Smooth muscle cell (in vitro differentiated cells): ENCODE data around the gene SYNJ2. TPM values are rescaled to one million over a fixed set of nuclear protein-coding genes. Genes with fewer than 3 reads are reported as not detected.

ENCODE experiments used
- DNase-seq: peaks from one replicate; lab custom pipeline; 2025; ENCODE audit not compliant: unreplicated experiment; lab: John Stamatoyannopoulos, UW
- H2AFZ ChIP-seq: fragments of 200-600 bp; sonication (generic); 2 replicates; pipeline ENCODE4 v1.6.0; 2016; ENCODE audit warnings: antibody characterized with exemption, low read depth, mild to moderate bottlenecking
- H3F3A ChIP-seq: fragments of 200-600 bp; sonication (generic); 2 replicates; pipeline ENCODE4 v1.6.0; 2017; ENCODE audit warnings: antibody characterized with exemption, low read depth
- H3K27ac ChIP-seq: fragments of 200-600 bp; sonication (generic); 2 replicates; pipeline ENCODE4 v1.5.1; 2016; ENCODE audit warnings: low read depth, mild to moderate bottlenecking
- H3K27me3 ChIP-seq: fragments of 200-600 bp; sonication (generic); 2 replicates; pipeline ENCODE4 v1.6.1; 2016; ENCODE audit warnings: low read depth, mild to moderate bottlenecking
- H3K36me3 ChIP-seq: fragments of 200-600 bp; sonication (generic); 2 replicates; pipeline ENCODE4 v1.5.1; 2016; ENCODE audit warnings: low read depth
- H3K4me1 ChIP-seq: fragments of 200-600 bp; sonication (generic); 2 replicates; pipeline ENCODE4 v1.5.1; 2016; ENCODE audit warnings: low read depth
- H3K4me2 ChIP-seq: fragments of 200-600 bp; sonication (generic); 2 replicates; pipeline ENCODE4 v1.6.0; 2016; ENCODE audit warnings: mild to moderate bottlenecking
- H3K4me3 ChIP-seq: fragments of 200-600 bp; sonication (generic); 2 replicates; pipeline ENCODE4 v1.5.1; 2016; ENCODE audit warnings: mild to moderate bottlenecking
- H3K79me2 ChIP-seq: fragments of 200-600 bp; sonication (generic); 2 replicates; pipeline ENCODE4 v1.6.0; 2016; ENCODE audit warnings: low read depth, mild to moderate bottlenecking
- H3K9ac ChIP-seq: fragments of 200-600 bp; sonication (generic); 2 replicates; pipeline ENCODE4 v1.6.0; 2016; ENCODE audit warnings: low read depth
- H3K9me3 ChIP-seq: fragments of 200-600 bp; sonication (generic); replicated peaks from 2 replicates; pipeline ENCODE4 v1.5.1; 2016; ENCODE audit warnings: low read depth
- H4K20me1 ChIP-seq: fragments of 200-600 bp; sonication (generic); 2 replicates; pipeline ENCODE4 v1.6.0; 2016; ENCODE audit warnings: low read depth
- WGBS: methylation state at CpG from one replicate; pipeline ENCODE4 v1.1.7; 2016; ENCODE audit warnings: low lambda C conversion rate; 5-methylcytosine and 5-hydroxymethylcytosine counted together
- polyA plus RNA-seq: library from polyadenylated mRNA; unstranded; fragments of >200 nt; fragmentation: Nextera tagmentation; extraction: Ambion mirVana; gene quantifications from 2 replicates; pipeline ENCODE4 v1.2.1, GENCODE V29; 2016
- total RNA-seq: library from RNA; depleted of rRNA; stranded (reverse); fragments of >200 nt; gene quantifications from 2 replicates; pipeline ENCODE4 v1.2.3, GENCODE V29; 2014
- TF ChIP-seq, protein P1 (sequence below): fragments of 200-600 bp; sonication (generic); IDR thresholded peaks from 2 replicates; pipeline ENCODE4 v1.5.1; 2017; ENCODE audit warnings: borderline replicate concordance, mild to moderate bottlenecking, antibody characterized with exemption; ENCODE audit not compliant: insufficient read depth, poor library complexity, severe bottlenecking

The SYNJ2 gene
- total and polyA plus RNA-seq, 2 experiments from 2014 or later: 6.0 to 6.1 TPM

DNA sequence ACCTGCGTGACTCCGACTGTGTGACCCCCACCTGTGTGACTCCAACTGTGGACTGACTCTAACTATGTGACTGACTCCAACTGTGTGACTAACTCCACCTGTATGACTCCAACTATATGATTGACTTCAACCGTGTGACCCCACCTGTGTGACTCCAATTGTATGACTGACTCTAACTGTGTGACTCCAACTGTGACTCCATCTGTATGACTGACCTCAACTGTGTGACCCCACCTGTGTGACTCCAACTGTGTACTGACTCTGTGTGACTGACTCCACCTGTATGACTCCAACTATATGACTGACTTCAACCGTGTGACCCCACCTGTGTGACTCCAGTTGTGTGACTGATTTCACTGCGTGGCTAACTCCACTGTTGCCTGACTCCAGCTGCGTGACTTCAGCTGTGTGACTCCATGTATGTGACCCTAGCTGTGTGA is 38.6 kb downstream of the SYNJ2 start:
- Histone ChIP-seq H2AFZ (no peak overlapping the region), H4K20me1 (no peaks in the 10 kb centered on the region), H3K36me3 (no peaks in the 10 kb centered on the region), H3K9me3 (no peaks in the 10 kb centered on the region), H3K27ac (no peak overlapping the region), H3K4me1 (no peaks in the 10 kb centered on the region), H3K4me3 (no peak overlapping the region), H3K79me2 (peaks cover 8% of the 10 kb centered on the region), H3K9ac (no peak overlapping the region), H3K27me3 (no peaks in the 10 kb centered on the region), H3K4me2 (no peak overlapping the region), H3F3A (peaks cover 3% of the 10 kb centered on the region)
- no peak for DNase-seq
- TF ChIP-seq, protein P1, sequence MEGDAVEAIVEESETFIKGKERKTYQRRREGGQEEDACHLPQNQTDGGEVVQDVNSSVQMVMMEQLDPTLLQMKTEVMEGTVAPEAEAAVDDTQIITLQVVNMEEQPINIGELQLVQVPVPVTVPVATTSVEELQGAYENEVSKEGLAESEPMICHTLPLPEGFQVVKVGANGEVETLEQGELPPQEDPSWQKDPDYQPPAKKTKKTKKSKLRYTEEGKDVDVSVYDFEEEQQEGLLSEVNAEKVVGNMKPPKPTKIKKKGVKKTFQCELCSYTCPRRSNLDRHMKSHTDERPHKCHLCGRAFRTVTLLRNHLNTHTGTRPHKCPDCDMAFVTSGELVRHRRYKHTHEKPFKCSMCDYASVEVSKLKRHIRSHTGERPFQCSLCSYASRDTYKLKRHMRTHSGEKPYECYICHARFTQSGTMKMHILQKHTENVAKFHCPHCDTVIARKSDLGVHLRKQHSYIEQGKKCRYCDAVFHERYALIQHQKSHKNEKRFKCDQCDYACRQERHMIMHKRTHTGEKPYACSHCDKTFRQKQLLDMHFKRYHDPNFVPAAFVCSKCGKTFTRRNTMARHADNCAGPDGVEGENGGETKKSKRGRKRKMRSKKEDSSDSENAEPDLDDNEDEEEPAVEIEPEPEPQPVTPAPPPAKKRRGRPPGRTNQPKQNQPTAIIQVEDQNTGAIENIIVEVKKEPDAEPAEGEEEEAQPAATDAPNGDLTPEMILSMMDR: no peak
- WGBS: 96% methylated on average over 6 of the region's 6 CpGs

DNA sequence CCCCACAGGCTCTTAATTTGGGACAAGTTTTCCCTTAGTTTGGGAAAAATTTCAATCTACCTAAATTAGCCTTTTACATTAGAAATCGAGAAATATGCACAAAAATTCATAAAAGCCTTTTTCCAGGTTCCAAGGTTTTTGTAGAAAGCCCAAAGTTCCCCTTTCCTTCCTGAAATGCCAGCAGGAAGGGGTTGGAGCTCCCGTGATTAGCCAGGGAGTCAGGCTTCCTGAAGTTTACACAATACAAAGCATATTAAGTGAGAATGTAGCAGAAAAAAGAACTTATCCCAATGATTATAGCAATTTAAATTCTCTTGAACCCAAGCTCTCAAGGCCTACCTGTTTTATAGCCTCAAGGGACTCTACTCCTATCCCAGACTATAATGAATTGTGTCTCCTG is 39.1 kb downstream of the SYNJ2 start:
- Histone ChIP-seq H3K4me2 (no peak overlapping the region), H4K20me1 (no peaks in the 10 kb centered on the region), H3K9me3 (no peaks in the 10 kb centered on the region), H3K36me3 (no peaks in the 10 kb centered on the region), H2AFZ (no peak overlapping the region), H3K27ac (no peak overlapping the region), H3K4me3 (no peak overlapping the region), H3K79me2 (peaks cover 8% of the 10 kb centered on the region), H3K9ac (no peak overlapping the region), H3K27me3 (no peaks in the 10 kb centered on the region), H3K4me1 (no peaks in the 10 kb centered on the region), H3F3A (peaks cover 3% of the 10 kb centered on the region)
- 83% methylated on average over 2 of the region's 2 CpGs for whole genome bisulfite sequencing
- TF ChIP-seq, protein P1: no peak
- DNase-seq: no peak

DNA sequence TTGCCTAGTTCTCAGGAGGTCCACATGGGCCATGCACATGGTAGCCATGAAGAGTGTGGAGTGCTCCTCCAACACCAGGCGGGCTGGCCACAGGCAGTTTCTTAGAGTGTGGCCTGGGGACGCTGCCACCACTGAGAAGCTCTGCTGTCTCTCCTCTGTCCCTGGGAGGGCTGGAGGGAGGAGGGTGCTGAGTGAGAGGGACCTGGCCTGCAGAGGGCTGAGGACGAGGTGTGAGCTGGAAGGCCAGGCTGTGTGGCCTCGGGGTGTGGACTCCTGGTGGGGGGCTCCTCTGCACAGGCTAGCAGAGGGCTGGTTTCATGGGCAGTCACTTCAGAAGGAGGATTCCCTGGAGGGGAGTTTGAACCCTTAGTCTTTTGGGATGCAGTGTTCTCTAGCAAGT is 39.7 kb downstream of the SYNJ2 start:
- WGBS: 79% methylated on average over 4 of the region's 4 CpGs
- no peaks in the 10 kb centered on the region for H4K20me1 ChIP-seq
- TF ChIP-seq, protein P1: no peak

DNA sequence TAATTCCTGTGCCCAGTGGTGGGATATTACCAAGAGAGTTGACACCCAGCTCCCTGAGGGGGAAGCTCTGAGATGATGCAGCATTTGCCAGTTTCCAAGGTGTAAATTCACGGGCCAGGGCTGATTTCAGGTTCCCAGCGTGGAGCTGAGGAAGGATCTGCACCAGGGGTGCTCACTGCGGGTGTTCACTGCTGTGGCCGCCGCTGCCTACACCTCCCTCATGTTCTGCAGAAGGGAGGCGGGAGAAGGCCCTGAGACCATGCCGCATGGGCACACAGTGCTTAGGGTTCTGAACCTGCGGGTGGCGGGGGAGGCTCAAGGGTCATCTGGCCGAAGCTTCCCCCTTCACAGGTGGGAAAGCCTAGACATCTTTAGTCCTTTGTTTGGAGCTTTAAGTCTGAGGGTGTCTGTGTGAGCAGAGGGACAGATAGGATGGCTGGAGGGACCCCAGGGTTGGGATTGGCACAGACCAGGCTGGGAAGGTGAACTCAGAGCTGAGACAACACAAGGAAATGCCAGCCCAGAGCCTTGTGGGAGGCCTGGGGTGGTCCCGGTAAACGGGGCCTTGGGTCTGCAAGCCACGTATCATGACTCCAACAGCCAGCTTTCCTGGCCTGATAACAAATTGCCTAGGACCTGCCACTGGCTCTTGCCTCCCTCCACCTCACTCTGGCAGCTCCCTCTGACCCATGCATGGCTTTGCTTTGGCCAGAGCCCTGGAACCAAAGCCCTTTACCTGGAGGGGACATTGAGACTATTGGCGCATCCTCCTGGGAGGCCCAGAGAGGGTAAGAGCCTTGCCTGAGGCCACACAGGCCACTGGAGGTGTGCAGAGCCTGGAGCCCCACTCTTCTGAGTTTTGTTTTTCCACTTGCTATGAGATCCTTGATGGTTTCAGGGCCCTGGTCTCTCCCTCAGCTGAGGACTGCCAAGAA is 40.4 kb downstream of the SYNJ2 start:
- no peak overlapping the region for H3K27ac ChIP-seq
- 95% methylated on average over 14 of the region's 14 CpGs for WGBS
- H3K36me3 ChIP-seq: no peaks in the 10 kb centered on the region
- no peak for DNase-seq
- TF ChIP-seq, protein P1: no peak
- H4K20me1 ChIP-seq: no peaks in the 10 kb centered on the region
- no peak overlapping the region for H3K4me2 ChIP-seq
- H3F3A ChIP-seq: peaks cover 3% of the 10 kb centered on the region
- H3K79me2 ChIP-seq: no peaks in the 10 kb centered on the region
- no peak overlapping the region for H3K9ac ChIP-seq
- H3K4me3 ChIP-seq: no peak overlapping the region
- H2AFZ ChIP-seq: no peak overlapping the region
- H3K4me1 ChIP-seq: peaks cover 4% of the 10 kb centered on the region
- H3K9me3 ChIP-seq: no peaks in the 10 kb centered on the region
- H3K27me3 ChIP-seq: no peaks in the 10 kb centered on the region

More for the DNA sequence above, 39.7 kb downstream of the SYNJ2 start:
- DNase-seq: no peak
- H3K4me1 ChIP-seq: peaks cover 3% of the 10 kb centered on the region
- H3K27ac ChIP-seq: no peak overlapping the region
- H3K4me3 ChIP-seq: no peak overlapping the region
- peaks cover 3% of the 10 kb centered on the region for H3F3A ChIP-seq
- H2AFZ ChIP-seq: no peak overlapping the region
- no peaks in the 10 kb centered on the region for H3K9me3 ChIP-seq
- H3K79me2 ChIP-seq: peaks cover 5% of the 10 kb centered on the region
- no peak overlapping the region for H3K4me2 ChIP-seq
- no peaks in the 10 kb centered on the region for H3K27me3 ChIP-seq
- no peaks in the 10 kb centered on the region for H3K36me3 ChIP-seq
- no peak overlapping the region for H3K9ac ChIP-seq
